Lower leg skin (tissue), 4 donors: Measurements from ENCODE around the gene LMBR1L. TPM values are rescaled to one million over a fixed set of nuclear protein-coding genes. Genes with fewer than 3 reads are reported as not detected.

Source experiments
- DNase-seq, 2 donors: peaks; one replicate each; pipeline ENCODE4 v3.0.0-alpha.2; 2019; ENCODE audit warnings: low spot score in 2 of 2
- H3K4me3 ChIP-seq: fragments of 200-600 bp; sonication (generic); 2 replicates; pipeline ENCODE4 v1.5.1; 2017; ENCODE audit warnings: mild to moderate bottlenecking, low read depth; ENCODE audit not compliant: poor library complexity, severe bottlenecking
- POLR2A ChIP-seq, 2 donors: fragments of 450-650 bp; IDR thresholded peaks; one replicate each; pipeline ENCODE4 v1.6.1; 2016 to 2017; ENCODE audit warnings: antibody characterized with exemption in 2 of 2, mild to moderate bottlenecking in 1 of 2, moderate library complexity in 1 of 2
- WGBS, 2 donors: methylation state at CpG; one replicate each; pipeline ENCODE4 v1.1.5; 2018; 5-methylcytosine and 5-hydroxymethylcytosine counted together
- intact Hi-C: fragments of 100-400 bp; cut with DNase I; formaldehyde crosslinking; loops from one replicate; pipeline ENCODE4 v1.15.0; 2023; ENCODE audit warnings: low total_unique reads
- total RNA-seq, 4 donors: library from RNA; depleted of rRNA; stranded (reverse); fragments of >200 nt; gene quantifications; one replicate each; pipeline ENCODE4 v1.1.0, GENCODE V29; 2016
- TF ChIP-seq, protein P1 (sequence below), 3 donors: fragments of 450-650 bp; IDR thresholded peaks; one replicate each; pipeline ENCODE4 v1.5.1; 2016; ENCODE audit warnings: antibody characterized with exemption in 3 of 3, mild to moderate bottlenecking in 3 of 3, moderate library complexity in 2 of 3

Gene LMBR1L
- total RNA-seq, 4 donors from 2014 or later = 39.7 to 129 (median 49.4) TPM

DNA sequence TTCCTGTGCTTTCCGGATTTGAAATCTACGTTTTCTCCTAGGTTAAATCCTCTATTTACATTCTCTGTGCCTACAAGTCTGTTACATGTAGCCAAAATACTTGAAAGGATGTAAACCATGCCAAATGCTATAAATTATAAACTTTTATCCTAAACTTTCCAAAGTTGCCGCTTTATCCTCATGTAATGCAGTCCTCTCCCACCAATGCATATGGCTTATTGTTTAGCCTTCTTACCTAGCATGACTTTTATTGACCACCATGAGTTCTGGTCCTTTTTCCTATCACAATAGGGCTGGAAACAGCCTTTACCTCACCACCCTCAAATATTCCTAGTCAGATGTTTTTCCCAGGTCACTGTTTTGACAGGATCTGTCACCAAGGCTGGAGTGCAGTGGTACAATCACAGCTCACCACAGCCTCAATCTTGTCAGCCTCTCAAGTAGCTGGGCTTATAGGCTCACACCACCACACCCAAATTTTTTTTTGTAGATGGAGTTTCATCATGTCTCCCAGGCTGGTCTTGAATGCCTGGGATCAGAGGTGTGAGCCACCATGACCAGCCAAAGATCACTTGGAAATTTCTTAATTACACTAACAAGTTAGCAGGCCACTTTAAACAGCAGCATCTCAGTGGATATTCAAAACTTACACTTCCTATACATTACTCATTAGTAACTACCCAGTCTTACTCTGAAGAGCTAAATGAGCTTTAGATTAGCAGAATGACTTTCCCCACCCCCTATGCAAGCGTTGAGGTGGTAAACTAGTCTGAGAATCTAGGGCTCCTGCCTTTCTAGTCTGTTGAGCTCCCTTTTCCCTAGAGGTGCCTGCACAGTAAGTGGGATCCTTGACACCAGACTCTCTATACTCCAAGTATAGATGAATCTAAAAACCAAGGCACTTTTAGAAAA lies 16.5 kb upstream of the LMBR1L start:
- TF ChIP-seq POLR2A (IDR thresholded peaks at IDR 0.05) = no peak
- TF ChIP-seq, protein P1, sequence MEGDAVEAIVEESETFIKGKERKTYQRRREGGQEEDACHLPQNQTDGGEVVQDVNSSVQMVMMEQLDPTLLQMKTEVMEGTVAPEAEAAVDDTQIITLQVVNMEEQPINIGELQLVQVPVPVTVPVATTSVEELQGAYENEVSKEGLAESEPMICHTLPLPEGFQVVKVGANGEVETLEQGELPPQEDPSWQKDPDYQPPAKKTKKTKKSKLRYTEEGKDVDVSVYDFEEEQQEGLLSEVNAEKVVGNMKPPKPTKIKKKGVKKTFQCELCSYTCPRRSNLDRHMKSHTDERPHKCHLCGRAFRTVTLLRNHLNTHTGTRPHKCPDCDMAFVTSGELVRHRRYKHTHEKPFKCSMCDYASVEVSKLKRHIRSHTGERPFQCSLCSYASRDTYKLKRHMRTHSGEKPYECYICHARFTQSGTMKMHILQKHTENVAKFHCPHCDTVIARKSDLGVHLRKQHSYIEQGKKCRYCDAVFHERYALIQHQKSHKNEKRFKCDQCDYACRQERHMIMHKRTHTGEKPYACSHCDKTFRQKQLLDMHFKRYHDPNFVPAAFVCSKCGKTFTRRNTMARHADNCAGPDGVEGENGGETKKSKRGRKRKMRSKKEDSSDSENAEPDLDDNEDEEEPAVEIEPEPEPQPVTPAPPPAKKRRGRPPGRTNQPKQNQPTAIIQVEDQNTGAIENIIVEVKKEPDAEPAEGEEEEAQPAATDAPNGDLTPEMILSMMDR (IDR thresholded peaks at IDR 0.05) = no peak
- 73 to 86% methylated on average over 4 of the region's 4 CpGs for WGBS, 2 donors

DNA sequence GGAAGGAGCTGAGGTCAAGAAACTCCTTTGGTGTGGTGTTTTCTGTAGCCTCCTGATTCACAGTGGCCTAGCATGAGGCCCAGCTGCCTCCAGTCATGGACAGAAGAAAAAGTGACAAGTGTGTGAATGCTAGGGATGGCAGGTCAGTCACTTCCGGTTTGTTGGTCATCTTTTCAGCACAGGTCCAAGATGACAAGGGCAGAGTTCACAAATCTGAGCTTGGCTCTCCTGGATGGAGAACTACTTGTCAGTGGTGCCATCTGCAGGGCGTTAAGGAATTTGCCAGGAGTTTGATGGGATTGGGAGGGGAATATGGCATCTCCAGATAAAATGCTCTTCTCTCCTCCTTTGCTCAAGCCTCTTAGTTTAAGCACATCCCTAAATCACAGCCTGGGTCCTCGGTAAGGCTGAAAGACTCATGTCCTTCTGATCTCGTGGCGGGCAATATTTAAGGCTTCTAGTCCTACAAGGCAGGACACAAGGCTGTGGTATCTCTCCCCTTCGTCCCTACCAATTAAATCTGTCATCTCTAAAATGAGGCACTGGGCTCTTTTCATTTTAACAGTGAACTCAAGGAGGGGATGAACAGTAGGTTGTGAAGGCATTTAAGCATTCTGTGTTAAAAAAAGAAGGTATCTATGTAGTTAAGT lies 10.5 kb upstream of the LMBR1L start:
- DNase-seq = no peak
- H3K4me3 ChIP-seq = no peak overlapping the region
- WGBS, 2 donors = 27 to 34% methylated on average over 6 of the region's 6 CpGs
- TF ChIP-seq, protein P1 (IDR thresholded peaks at IDR 0.05) = peak in 1 of 3 donors; percentile 20
- TF ChIP-seq POLR2A (IDR thresholded peaks at IDR 0.05) = no peak
- intact Hi-C loops = loop anchor here (5.0 kb wide), 1 partner anchor 34 kb away; no protein-coding TSS in a partner anchor

More for the DNA sequence above, 16.5 kb upstream of the LMBR1L start:
- no peak for DNase-seq
- intact Hi-C loops = no loop called here
- H3K4me3 ChIP-seq = no peak overlapping the region

DNA sequence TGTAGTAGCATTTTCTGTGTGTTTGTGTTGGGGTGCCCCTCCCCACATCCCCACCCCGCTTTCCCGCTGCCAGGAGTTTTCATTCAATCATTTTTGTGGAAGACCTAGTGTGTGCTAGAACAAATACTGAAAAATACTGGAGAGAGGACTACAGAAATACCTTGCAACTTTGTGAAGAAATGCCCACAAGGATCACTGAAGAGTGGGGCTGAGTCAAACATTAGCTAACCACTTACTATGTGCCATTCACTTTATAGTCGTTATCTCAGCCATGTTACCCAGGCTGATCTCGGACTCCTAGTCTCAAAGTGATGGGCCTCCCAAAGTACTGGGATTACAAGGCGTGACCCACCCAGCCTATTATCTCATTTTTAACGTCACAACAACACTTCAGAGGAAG lies 559 bp upstream of the LMBR1L start:
- DNase-seq = no peak
- WGBS, 2 donors = 43 to 49% methylated on average over 6 of the region's 6 CpGs
- intact Hi-C loops = no loop called here
- no peak for TF ChIP-seq POLR2A (IDR thresholded peaks at IDR 0.05)
- TF ChIP-seq, protein P1 (IDR thresholded peaks at IDR 0.05) = no peak
- no peak overlapping the region for H3K4me3 ChIP-seq

DNA sequence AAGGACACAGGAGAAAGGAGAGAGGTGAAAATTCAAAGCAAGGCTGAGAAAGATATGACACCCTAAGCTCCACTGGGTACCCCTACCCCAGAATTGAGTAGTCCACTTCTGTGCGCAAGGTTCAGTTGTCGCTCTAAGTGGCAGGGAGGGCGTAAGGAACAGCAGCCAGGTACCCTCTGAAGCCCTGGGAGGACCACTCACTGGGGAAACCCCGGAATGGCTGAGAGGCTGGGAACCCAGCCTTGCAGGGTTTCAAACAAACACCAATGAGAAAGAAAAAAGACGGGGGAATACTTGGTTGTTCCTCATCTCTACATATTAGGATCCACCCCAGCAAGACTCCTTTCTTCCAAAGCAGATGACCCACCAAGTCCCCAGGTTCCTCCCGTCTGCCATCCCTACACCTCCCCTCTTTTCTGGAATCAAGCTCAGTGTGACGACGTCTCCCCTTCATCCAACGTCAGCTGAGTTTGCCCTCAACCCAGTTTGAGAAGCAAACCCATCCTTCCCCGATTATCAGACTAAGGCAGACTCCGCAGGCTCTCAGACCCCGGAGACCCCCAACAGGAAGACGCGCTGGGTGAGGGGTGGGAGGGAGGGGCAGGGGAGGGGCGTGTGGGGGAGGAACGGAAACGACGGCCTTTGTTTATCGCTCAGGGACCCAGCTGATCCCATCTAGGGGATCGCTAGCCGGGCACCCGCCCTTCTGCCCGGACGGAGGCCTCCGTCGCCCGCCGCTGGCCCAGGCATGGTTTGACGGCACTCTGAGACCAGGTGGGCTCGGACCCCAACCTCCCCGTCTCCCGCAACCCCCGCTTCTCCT lies 795 bp downstream of the LMBR1L start:
- TF ChIP-seq POLR2A (IDR thresholded peaks at IDR 0.05) = no peak
- TF ChIP-seq, protein P1 (IDR thresholded peaks at IDR 0.05) = no peak
- intact Hi-C loops = no loop called here
- DNase-seq = peak in 1 of 2 donors; percentile 86
- WGBS, 2 donors = 4% methylated on average over 27 to 30 of the region's 33 CpGs
- H3K4me3 ChIP-seq = peak overlapping the region; percentile 98

DNA sequence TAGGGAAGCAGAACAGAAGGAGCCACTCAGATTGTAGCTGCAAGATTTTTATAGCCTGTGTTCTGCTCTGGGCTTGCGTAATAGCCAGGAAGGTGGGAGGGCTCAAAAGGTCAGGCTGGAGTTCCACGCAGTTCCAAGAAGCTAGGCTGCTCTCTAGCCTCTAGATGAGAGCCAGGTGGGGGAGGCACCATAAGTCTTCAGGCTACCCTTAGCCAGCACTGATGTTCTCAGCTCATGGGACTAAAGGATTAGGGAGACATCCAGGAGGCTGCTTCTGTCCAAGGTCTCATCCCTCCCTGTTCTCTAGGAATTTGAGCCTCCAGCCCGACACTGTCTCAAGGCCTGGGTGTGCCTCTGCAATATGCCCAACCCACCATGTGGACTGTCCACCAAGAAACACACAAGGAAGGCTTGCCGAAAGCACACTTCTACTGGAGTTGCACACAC lies 1.7 kb downstream of the LMBR1L start:
- TF ChIP-seq, protein P1 (IDR thresholded peaks at IDR 0.05) = no peak
- TF ChIP-seq POLR2A (IDR thresholded peaks at IDR 0.05) = no peak
- no peak overlapping the region for H3K4me3 ChIP-seq
- WGBS, 2 donors = 25 to 27% methylated on average over 3 to 4 of the region's 4 CpGs
- peak; percentile 49 to 89 for DNase-seq
- intact Hi-C loops = no loop called here
